Panc1 (cell line): ENCODE measurements around the gene PCNX1.

ENCODE experiments used
- CTCF ChIP-seq: fragments of 450-650 bp; IDR thresholded peaks from 2 replicates; pipeline ENCODE4 v1.5.1; 2017; ENCODE audit warnings: mild to moderate bottlenecking
- POLR2AphosphoS5 ChIP-seq: IDR thresholded peaks from 2 replicates; pipeline ENCODE4 v1.6.1; 2012; ENCODE audit warnings: mild to moderate bottlenecking, low read depth, low read length, moderate library complexity
- SIN3A ChIP-seq: IDR thresholded peaks from 2 replicates; pipeline ENCODE4 v1.6.1; 2012; ENCODE audit warnings: low read depth, mild to moderate bottlenecking, low read length, moderate library complexity, borderline replicate concordance; ENCODE audit not compliant: insufficient read depth
- TCF7L2 ChIP-seq: IDR thresholded peaks from 2 replicates; pipeline ENCODE4 v1.6.1; 2011; ENCODE audit warnings: mild to moderate bottlenecking, low read depth, low read length, inconsistent platforms

- TF ChIP-seq CTCF (no peak), POLR2AphosphoS5 (no peak), SIN3A (no peak), TCF7L2 (no peak)
These were observed 27.8 kb upstream of the PCNX1 start for GRCh38 chr14:70879448-70879847.
